Astrocyte (in vitro differentiated cells and primary cell): ENCODE measurements around the gene THRB.

ENCODE experiments used
- CTCF ChIP-seq: IDR thresholded peaks from 2 replicates; pipeline ENCODE4 v1.5.1; 2011; ENCODE audit warnings: low read depth, mild to moderate bottlenecking, inconsistent platforms, low read length, moderate library complexity; ENCODE audit not compliant: insufficient read depth
- EZH2 ChIP-seq: IDR thresholded peaks from 2 replicates; pipeline ENCODE4 v1.6.1; 2012; ENCODE audit warnings: mild to moderate bottlenecking, low read length, inconsistent platforms; ENCODE audit not compliant: insufficient read depth

- TF ChIP-seq CTCF, result no peak
- TF ChIP-seq EZH2, result peak; percentile 61
Measured at GRCh38 chr3:24493746-24494617, 668 bp downstream of the THRB start.
